Measurements from ENCODE around the gene MAP4K5. TPM values are rescaled to one million over a fixed set of nuclear protein-coding genes. Genes with fewer than 3 reads are reported as not detected.

MAP4K5 gene
- polyA plus RNA-seq, 3 donors, result 5.0 to 9.1 (median 7.7) TPM

GRCh38 chr14:50394713-50395112 is 137.7 kb downstream of the MAP4K5 start:
- Mint-ChIP-seq H3K9me3 (no peaks in the 10 kb centered on the region), H3K4me1 (peaks cover 23% of the 10 kb centered on the region), H3K36me3 (no peaks in the 10 kb centered on the region), H3K27ac (no peak overlapping the region), H3K4me3 (no peak overlapping the region), H3K27me3 (ENCODE audit: low read depth in 3 of 3) (peaks cover 2 to 11% (median 7%) of the 10 kb centered on the region in 3 donors)
- Histone ChIP-seq H3K4me1 (ENCODE audit: control insufficient read depth in 1 of 2, insufficient read depth in 2 of 2, low read length in 2 of 2) (peaks cover 12 to 14% of the 10 kb centered on the region in 2 donors), H3K4me2 (replicated peaks; ENCODE audit: extremely low read depth, low read length, poor library complexity, severe bottlenecking) (no peak overlapping the region), H4K20me1 (ENCODE audit: insufficient read depth, low read length) (no peaks in the 10 kb centered on the region), H2AFZ (ENCODE audit: insufficient read depth, low read depth, low read length, poor library complexity, severe bottlenecking) (no peak overlapping the region), H3K79me2 (ENCODE audit: insufficient read depth, low read length) (no peaks in the 10 kb centered on the region), H3K27ac (ENCODE audit: low read depth in 1 of 2, low read length in 2 of 2) (no peak overlapping the region), H3K9ac (ENCODE audit: insufficient read depth, low read length, poor library complexity, severe bottlenecking) (no peak overlapping the region), H3K9me3 (replicated peaks in 1 of 2; ENCODE audit: control insufficient read depth in 1 of 2, insufficient read depth in 1 of 2, low read length in 2 of 2) (no peaks in the 10 kb centered on the region), H3K36me3 (replicated peaks in 1 of 2; ENCODE audit: control insufficient read depth in 1 of 2, insufficient read depth in 2 of 2, low read length in 2 of 2) (no peaks in the 10 kb centered on the region), H3K4me3 (replicated peaks in 1 of 3; ENCODE audit: low read depth in 2 of 3, low read length in 3 of 3) (no peak overlapping the region), H3K27me3 (ENCODE audit: control insufficient read depth in 2 of 2, insufficient read depth in 2 of 2, low read length in 2 of 2) (peaks cover 0 to 10% of the 10 kb centered on the region in 2 donors)
- intact Hi-C loops (cut with micrococcal nuclease), result no loop called here
- no CpG with 5 or more reads among the region's 5 CpGs for WGBS (ENCODE audit: insufficient coverage)
- DNase-seq, result no peak
- no peak for TF ChIP-seq CTCF (IDR thresholded peaks at IDR 0.05)

- no peak overlapping the region for H3K9ac ChIP-seq (ENCODE audit: insufficient read depth, low read length, poor library complexity, severe bottlenecking)
- H3K27ac Mint-ChIP-seq, result no peak overlapping the region
Observed at GRCh38 chr14:50389668-50390441, 142.5 kb downstream of the MAP4K5 start.

More at GRCh38 chr14:50389668-50390441, 142.5 kb downstream of the MAP4K5 start:
- H3K9me3 ChIP-seq (replicated peaks in 1 of 2; ENCODE audit: control insufficient read depth in 1 of 2, insufficient read depth in 1 of 2, low read length in 2 of 2), result no peaks in the 10 kb centered on the region
- H4K20me1 ChIP-seq (ENCODE audit: insufficient read depth, low read length), result no peaks in the 10 kb centered on the region
- H3K27me3 ChIP-seq (ENCODE audit: control insufficient read depth in 2 of 2, insufficient read depth in 2 of 2, low read length in 2 of 2), result no peaks in the 10 kb centered on the region
- Mint-ChIP-seq H3K36me3 (no peaks in the 10 kb centered on the region), H3K9me3 (no peaks in the 10 kb centered on the region), H3K27me3 (ENCODE audit: low read depth in 3 of 3) (peaks cover 0 to 2% (median 2%) of the 10 kb centered on the region in 3 donors), H3K4me1 (no peaks in the 10 kb centered on the region), H3K4me3 (no peak overlapping the region)
- H2AFZ ChIP-seq (ENCODE audit: insufficient read depth, low read depth, low read length, poor library complexity, severe bottlenecking), result no peak overlapping the region
- H3K4me1 ChIP-seq (ENCODE audit: control insufficient read depth in 1 of 2, insufficient read depth in 2 of 2, low read length in 2 of 2), result no peaks in the 10 kb centered on the region
- no peaks in the 10 kb centered on the region for H3K79me2 ChIP-seq (ENCODE audit: insufficient read depth, low read length)
- H3K36me3 ChIP-seq (replicated peaks in 1 of 2; ENCODE audit: control insufficient read depth in 1 of 2, insufficient read depth in 2 of 2, low read length in 2 of 2), result no peaks in the 10 kb centered on the region
- WGBS (ENCODE audit: insufficient coverage), result 98% methylated on average over 3 of the region's 9 CpGs
- H3K4me2 ChIP-seq (replicated peaks; ENCODE audit: extremely low read depth, low read length, poor library complexity, severe bottlenecking), result no peak overlapping the region
- H3K27ac ChIP-seq (ENCODE audit: low read depth in 1 of 2, low read length in 2 of 2), result no peak overlapping the region
- no peak for DNase-seq
- no peak for TF ChIP-seq CTCF (IDR thresholded peaks at IDR 0.05)
- intact Hi-C loops (cut with micrococcal nuclease), result no loop called here
- H3K4me3 ChIP-seq (replicated peaks in 1 of 3; ENCODE audit: low read depth in 2 of 3, low read length in 3 of 3), result no peak overlapping the region

All from CD14-positive monocyte (primary cell).